ENCODE measurements around the gene HLA-DRB1.
"Not testable (repeated sequence)": the region's sequence is repeated elsewhere in the genome, so short reads cannot be mapped to it uniquely, and the experiment has no call there.

HLA-DRB1 gene

DNA sequence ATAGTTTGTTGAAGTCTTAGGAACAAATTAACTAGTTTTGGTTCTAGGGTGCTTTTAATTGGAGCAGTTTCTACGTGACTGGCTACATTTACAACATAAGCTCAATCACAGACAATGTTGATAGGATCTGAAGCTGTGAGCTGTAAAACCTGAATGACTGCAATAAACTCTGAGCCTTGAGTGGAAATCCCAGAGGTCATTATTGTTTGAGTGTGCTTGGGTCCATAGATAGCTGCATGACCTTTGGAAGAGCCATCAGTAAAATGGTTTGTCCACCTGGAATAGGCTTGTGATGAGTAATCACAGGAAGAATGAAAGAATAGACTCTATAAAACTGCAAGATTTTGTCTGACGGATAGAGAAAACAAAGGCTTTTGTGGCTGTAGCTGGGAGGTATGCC lies 26.7 kb downstream of the HLA-DRB1 start:
- DNase-seq (ENCODE audit: low read depth, low spot score) = no peak

DNA sequence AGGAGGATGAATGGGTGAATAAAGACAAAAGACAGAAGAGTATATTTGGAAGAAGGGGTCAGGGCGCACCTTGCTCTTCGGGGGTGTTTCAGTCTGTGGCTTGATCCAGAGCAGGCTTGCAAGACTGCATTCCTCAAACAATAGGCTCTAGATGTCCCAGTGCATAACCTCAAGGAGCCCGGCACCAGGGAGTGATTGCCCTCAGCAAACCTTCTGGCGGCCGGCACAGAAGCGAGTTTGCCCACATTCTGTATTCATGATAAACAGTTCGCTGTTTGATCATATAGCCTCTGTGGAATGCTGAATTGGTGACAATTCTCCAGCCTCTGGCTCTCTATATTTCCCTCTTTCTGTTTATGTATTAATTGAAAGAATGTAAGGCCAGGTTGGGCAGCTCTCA lies 29.9 kb downstream of the HLA-DRB1 start:
- no peak for DNase-seq (ENCODE audit: low read depth, low spot score)

DNA sequence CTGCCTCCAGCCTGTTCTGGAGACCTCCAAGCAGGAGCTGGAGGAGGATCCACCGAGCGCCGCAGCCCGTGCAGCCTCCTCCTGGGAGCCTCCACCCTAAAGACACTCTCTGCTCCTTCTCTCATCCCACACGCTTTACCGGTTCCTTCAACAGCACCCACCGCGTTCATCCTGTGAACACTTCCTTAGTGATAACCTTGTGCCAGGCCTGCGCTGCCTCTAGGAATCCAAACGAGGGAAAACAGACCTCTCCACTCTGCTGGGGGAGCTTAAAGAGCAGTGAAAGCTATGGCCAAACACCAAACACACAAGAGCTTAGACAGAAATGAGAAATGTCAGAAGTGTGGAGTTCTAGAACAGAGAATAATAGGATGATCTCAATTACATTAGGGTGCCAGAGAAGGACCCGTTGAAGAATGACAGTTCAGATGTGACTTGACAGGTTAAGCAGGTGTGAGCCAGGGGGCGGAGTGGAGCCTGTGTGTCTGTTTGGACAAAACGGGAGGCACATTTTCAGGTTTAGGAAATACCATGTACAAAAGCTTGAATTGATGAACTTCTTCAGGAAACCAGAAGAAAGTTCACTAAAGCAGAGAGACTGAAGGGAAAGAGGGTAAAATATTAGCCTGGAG lies 31.1 kb downstream of the HLA-DRB1 start:
- DNase-seq (ENCODE audit: low read depth, low spot score) = no peak

DNA sequence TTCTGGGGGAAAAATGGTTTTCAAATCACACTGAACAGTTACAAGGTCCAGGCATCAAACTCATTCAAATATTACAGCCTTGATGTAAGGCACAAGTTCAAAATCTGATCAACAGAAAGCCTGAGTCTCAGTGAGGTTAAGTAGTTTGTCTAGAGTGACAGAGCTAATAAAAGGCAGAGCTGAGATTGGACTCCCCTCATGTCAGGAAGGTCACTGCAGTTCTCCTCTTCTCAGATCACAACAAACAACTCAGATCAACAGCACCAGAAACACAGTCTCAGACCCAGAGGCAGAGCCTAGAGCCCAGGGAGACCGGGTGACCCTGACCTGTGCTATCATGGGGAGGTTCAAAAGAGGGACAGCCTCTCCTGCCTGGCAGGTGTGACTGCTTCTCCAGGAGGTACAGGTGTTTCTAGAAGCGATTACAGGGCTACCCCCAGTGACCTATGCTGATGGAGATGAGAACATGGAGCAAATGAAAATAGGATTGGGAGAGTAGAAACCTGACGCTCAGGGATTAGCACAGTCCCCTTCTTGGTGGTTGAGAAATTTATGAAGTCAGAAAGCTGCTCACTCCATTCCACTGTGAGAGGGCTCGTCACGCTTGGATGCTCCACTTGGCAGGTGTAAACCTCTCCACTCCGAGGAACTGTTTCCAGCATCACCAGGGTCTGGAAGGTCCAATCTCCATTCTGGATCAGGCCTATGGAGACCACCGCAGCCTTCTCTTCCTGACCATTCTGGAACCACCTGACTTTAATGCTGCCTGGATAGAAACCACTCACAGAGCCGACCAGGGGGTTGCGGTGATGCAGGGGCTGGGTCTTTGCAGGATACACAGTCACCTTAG lies 35.3 kb downstream of the HLA-DRB1 start:
- DNase-seq (ENCODE audit: low read depth, low spot score) = no peak

DNA sequence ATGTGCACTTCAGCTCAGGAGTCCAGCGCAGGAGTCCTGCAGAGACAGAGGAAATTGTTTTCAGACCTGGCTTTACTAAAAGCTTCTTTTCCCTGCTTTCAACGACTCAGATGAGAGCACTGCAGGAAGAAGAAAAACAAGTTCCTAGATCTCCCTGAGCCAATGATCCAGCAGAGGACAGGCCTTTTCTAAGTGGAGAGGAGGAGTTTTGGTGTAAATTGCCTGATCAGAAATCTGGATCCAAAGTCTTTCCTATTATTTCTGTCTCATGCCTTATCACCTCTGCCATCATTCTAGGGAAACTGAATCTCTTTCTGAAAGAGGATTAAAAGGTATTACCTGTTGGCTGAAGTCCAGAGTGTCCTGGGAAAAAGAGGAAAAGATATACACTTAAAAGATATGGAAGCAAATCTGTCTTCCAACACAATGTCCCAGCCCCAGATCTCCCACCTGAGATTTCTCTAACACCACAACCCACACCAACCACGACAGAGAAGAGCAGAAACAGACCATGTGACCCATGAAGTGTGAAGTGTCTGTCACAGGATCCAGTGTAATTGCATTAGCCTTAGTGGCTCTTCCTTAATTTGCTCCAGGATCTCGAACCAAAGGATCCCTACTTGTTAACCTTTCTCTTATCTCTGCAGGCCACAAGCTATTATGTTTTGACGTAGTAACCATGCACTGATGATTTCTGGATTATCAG lies 36.5 kb downstream of the HLA-DRB1 start:
- DNase-seq (ENCODE audit: low read depth, low spot score) = no peak

DNA sequence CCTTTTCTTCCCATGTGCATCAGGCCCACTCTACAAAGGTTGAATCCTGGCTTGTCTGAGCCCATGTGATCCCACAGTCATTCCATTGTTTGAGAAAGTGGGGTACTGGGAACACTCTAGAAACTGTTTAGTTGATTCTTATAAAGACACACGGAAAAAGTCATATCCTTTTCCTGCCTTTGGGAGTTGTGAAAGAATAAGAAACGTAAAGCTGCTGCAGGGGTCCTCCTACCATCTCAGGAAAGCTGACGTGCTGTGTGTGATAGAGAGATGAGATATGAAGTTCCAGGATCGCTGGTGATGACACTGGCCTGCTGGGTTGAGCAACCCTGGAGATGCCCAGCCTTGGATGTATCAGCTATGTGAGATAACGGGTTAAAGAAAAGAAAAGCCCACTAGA lies 38.2 kb downstream of the HLA-DRB1 start:
- no peak for DNase-seq (ENCODE audit: low read depth, low spot score)

DNA sequence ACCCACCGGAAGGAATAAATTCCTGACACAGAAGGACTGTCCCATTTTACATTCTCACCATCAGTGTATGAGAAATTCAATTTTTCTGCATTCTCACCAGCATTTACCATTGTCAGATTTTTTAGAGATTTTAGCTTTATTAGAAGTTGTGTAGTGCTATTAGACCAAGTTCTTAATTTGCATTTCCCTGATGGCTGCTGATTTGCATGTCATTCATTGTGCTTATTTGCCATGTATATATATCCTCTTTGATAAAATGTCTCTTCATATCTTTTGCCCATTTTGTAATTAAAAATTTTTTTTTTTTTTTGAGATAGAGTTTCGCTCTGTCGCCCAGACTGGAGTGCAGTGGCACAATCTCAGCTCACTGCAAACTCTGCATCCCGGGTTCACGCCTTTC lies 49.8 kb downstream of the HLA-DRB1 start:
- DNase-seq (ENCODE audit: low read depth, low spot score) = no peak

DNA sequence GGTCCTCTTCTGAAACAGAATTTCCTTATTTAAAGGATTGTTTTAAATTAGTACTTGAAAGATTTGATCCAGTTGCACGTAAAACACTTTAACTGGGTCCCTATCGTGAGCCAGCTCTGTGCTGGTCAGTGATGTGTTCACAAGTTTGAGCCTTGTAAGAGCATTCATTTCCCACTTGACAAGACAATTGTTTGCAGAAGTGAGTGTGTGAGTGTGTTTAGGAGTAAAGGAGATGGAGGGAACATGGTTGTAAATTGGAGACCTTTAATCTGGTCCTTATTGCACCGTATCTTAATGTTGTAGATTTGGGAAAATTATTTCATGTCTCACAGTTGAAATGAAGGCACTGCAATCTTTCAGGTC lies 59.2 kb downstream of the HLA-DRB1 start:
- DNase-seq (ENCODE audit: low read depth, low spot score) = not testable (repeated sequence)

DNA sequence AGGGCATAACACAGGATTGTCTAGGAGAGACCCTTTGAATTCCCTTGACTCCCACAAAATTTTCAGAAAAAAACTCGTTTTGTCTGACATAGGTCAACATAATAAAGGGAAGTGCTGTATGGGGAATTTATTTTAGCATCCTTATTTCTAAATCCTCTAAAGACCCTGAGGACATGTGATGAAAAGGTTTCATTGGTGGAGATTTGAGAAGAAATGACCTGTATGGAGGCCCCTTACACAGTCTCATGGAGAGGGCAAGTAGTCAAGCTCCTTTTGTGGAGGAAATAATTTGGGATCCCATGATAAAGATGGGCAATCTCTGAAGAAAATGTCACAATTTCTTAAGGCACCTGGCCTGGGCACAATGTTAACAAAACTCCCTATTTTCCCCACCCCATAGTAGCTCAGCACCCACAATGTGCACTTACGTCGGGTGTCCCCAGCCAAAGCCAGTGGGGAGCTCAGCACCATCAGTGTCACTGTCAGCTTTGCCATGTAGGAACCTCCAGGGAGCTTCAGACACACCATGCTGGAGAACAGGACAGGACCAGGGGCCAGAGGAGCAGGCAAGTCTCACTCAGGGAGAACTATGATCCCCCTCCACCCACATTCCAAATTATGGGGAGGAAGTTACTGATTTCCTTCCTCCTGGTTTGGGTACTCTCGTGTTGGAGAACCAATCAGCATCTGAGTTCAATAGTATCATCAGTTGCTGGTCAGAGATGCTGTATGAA lies 59.8 kb downstream of the HLA-DRB1 start, which contains the start of gene HLA-DRB5:
HLA-DRB5 (minus strand) TSS at position 591 of the 734 bp plus-strand sequence; CDS start at position 528, 63 bp downstream.
- DNase-seq (ENCODE audit: low read depth, low spot score) = no peak

All from smooth muscle cell of the brain vasculature (primary cell).